OCI-LY3 (cell line): Measurements from ENCODE around the gene PDZK1.

ENCODE experiments used
- EZH2phosphoT487 ChIP-seq: fragments of 200-600 bp; shearing (Covaris generic); IDR thresholded peaks from 2 replicates; pipeline ENCODE4 v1.6.1; 2018; ENCODE audit warnings: antibody characterized with exemption, mixed run types, low read depth
- TF ChIP-seq, protein P1 (sequence below): fragments of 200-600, 300-600 bp; sonication (generic); IDR thresholded peaks from 2 replicates; pipeline ENCODE4 v1.5.1; 2014; ENCODE audit warnings: antibody characterized with exemption, low read length, low read depth

DNA sequence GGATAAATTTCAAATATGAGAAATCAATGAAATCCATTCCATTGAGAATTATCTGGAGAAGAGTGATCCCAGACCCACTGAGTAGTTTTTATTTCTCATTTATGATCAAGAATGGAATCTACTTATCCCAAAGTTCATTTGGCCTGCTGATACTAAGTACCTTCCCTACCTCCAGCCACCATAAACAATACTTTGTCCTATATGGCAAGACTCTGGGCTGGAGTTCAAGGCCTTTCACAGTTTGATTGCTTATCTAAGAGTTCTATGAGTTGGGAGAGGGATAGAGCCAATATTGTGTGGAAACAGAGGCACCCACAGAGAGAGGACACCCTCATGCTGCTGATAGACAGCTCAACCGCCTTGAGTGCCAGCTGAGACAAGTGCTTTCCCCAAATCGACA, 5.1 kb downstream of the PDZK1 start:
- TF ChIP-seq, protein P1, sequence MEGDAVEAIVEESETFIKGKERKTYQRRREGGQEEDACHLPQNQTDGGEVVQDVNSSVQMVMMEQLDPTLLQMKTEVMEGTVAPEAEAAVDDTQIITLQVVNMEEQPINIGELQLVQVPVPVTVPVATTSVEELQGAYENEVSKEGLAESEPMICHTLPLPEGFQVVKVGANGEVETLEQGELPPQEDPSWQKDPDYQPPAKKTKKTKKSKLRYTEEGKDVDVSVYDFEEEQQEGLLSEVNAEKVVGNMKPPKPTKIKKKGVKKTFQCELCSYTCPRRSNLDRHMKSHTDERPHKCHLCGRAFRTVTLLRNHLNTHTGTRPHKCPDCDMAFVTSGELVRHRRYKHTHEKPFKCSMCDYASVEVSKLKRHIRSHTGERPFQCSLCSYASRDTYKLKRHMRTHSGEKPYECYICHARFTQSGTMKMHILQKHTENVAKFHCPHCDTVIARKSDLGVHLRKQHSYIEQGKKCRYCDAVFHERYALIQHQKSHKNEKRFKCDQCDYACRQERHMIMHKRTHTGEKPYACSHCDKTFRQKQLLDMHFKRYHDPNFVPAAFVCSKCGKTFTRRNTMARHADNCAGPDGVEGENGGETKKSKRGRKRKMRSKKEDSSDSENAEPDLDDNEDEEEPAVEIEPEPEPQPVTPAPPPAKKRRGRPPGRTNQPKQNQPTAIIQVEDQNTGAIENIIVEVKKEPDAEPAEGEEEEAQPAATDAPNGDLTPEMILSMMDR: no peak
- no peak for TF ChIP-seq EZH2phosphoT487
